Stimulated activated CD8-positive, alpha-beta memory T cell treated with anti-CD3 and anti-CD28 coated beads, Interleukin-4, amount 100 ng/mL, for 48 hours (primary cell): ENCODE measurements around the gene SLC41A1.

Experiments
- DNase-seq: peaks from one replicate; pipeline ENCODE4 v3.0.0-alpha.2; 2020

SLC41A1 gene

DNA sequence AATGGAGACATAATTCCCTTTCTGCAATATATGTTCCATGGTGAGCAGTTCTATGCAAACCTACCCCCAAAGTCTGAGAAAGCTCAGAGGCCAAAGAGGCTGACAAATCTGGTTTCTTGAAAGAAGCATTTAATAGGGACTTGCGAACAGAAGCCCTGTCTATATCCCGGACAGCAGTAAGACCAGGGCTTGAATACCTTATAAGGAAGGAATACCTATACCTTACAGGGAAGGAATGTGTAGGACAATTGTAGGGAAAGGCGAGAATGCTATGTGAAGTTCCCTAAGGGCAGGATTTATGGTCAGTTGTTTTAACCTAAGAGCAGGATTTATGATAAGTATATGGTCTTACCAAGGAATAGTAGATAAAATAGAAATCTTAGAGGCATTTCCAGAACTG is 5.0 kb upstream of the SLC41A1 start:
- no peak for DNase-seq

- DNase-seq, result no peak
These were observed 4.4 kb upstream of the SLC41A1 start for GRCh38 chr1:205817364-205817763.

DNA sequence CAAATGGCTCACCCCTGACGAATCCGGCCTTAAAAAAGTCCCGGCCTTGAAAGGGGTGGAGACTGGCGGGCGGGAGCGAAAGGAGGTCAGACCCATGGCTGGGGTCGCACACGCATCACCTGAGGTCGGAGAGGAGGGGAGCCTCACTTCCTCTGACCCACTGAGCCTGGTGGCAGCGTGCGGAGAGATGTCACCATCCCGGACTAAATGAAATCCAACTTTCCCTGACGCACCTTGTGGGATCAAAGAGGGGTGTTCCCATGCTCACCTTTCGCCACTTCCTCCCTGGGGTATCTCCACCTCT is 709 bp upstream of the SLC41A1 start:
- DNase-seq, result peak; percentile 59

- DNase-seq, result peak; percentile 43
These were observed 624 bp downstream of the SLC41A1 start for GRCh38 chr1:205812271-205812877.

DNA sequence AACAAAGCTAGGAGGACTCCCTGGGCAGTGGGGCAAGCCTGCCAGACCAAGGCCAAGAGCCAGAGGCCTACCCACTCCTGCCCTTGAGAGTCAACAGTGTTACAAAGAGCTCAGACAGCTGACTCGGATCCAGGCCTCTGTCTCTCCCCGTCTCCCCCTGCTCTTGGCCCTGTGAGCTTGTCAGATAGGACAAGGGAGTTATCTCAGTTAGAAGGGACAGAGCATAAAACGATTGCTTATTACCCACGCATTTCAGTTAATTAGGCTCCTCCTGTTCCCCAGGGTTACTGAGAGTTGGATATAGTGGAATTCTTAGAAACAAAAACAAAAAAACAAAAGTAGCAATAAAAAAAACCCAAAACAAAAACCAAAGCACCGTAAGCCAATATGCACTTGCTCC is 1.3 kb downstream of the SLC41A1 start:
- DNase-seq, result no peak

GRCh38 chr1:205810448-205811157 is 2.4 kb downstream of the SLC41A1 start:
- no peak for DNase-seq

DNA sequence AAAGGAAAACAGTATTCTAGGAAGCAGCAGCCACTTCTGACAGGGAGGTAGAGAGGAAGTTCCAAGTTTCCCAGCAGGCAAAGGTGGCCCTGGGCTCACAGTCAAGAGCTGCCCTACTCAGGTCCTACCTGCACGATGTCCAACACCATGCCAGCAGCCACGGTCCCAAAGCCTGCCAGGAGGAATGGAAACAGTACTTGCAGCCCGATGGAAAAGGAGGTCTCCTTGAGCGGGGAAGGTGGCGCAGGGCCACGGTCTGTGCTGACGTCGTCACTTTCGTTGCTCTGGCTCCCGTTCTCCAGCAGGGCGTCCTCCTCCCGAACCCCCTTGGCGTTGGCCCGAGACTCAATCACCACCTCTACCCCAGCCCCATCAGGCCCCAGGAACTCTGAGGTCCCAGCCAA is 3.1 kb downstream of the SLC41A1 start:
- DNase-seq, result no peak

GRCh38 chr1:205809469-205809868 is 3.5 kb downstream of the SLC41A1 start:
- DNase-seq, result no peak

DNA sequence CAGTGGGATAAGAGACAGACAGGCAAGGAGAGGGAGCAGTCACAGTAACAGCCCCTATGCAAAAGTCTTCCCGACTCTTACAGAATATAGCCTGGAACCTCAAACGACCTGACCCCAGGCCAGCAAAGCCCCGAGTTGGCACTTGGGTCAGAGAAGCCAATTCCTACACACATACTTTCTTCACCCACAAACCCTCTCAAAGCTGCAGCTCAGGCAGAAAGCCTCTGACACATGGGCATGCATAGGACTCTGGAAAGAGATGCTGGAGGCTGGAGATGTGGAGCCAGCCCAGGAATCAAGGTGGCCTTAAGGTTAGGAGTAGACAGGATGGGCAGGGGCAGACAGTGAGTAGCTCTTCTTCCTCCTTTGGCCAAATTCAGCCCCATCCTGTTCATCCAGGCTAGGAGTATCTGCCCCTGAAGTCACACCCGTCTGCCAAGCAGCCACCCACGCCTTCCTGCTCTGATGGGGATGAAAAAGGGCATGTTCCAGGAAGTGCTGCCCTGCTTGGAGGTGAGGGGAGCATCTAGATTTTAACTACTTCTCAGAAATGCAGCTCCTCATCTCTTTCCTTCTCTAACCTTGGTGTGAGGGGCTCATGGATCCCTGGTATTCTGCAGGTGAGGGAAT is 7.8 kb downstream of the SLC41A1 start:
- DNase-seq, result peak; percentile 72

DNA sequence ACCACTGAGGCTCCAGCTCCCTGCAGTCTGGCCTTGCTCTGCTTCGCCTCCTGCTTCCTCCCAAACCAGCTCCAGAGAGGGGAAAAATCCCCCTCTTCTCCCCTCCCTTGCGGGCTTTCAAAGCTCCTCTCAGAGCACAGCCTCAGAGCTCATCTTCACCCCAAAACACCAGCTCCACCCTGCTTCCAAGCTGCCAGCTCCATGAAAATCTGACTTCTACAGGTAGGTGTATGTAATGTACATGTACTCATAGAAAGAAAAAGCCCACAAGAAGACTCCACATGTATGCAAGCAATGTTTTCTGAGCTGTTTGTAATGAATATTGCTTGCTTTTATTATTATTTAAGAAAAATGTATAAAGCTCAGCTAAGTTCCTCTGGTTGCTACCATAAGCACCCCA is 8.4 kb downstream of the SLC41A1 start:
- DNase-seq, result no peak

GRCh38 chr1:205803986-205804385 is 9.0 kb downstream of the SLC41A1 start:
- DNase-seq, result no peak

DNA sequence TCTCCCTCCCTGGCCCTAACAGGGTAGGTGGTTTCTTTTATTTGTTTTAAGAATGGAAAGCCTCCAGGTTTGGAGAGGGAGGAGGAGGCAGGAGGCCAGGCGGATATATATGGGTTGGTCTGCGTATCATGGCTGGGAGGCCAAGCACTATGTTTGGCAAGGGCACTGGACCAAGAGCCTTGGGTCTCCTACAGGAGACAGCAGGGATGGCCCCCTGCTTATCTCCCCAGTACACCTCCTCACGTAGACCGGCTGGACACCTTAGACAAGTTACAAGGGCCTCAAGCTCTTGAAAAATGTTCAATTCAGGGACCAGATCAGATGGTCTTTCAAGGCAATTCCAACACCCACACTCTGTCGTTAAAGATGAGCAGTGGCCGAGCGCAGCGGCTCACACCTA is 10.9 kb downstream of the SLC41A1 start:
- DNase-seq, result no peak

DNA sequence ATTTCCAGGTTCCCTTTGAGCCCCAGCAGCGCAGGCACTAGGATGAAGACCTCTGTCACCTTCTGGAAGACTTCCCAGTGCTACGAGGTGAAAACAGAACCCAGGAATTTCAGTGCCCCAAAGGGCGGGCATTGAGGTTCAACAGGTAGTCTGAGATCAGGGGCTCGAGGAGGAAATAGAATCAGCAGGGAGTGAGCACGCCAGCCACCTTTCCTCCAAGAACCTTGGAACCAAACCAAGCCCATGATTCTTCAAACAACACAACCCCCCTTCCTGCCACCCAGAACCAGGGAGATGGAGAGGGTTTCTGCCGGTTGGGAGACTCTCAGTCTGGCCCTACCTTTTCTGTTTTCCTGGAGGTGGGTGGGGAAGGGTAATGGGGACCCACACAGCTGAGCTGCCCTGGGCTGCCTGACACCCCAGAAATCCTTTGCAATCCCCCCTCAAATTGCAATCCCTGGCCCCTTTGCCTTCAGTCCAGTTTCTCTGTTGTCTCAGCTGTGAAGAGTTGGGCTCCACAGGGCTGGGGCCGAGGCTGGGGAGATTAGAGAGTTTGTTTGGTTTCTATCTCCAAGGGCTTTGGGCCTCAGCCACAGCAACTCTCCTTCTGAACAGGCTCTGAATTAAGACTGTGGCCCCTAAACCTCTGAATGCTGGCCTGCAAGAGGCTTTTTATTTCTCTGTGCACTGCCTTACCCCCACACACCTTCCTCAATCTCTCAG is 11.9 kb downstream of the SLC41A1 start:
- no peak for DNase-seq

DNA sequence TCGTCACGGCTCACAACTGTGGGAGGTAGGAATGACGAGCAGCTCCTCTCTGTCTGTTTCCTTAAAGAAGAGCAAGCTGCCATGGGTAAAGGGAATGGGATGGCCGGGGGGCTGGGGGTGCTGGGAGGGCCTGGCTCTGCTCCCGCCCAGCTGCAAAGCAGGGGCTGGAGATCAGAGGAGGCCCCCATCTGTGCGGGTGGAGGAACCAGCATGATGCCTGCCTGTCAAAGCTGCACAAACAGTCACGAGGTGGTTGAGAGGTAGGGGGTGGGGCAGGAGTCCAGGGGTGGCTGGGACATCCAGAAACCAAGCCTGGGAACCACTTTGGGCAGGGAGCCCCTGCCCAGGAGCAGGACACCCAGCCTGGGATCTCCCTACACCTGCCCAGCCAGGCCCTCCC is 12.6 kb downstream of the SLC41A1 start:
- no peak for DNase-seq

DNA sequence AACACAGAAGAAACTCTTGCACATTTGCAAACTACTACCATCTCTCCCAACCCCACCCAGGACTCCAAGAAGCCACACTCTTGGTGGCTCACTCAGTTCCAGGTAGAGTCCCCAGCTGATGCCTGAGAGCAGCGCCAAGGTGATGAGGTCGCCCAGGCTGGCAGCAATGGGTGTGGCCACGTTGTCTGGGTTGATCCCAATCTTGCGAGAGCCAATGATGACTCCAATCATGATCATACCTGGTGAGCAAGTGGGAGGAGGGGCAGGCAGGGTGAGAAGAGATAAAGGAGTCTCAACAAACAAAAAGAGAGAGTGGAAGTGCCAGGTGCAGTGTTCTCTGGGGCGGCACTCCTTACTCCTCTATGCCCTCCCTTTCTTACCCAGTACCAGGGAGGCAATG is 14.4 kb downstream of the SLC41A1 start:
- DNase-seq, result no peak

DNA sequence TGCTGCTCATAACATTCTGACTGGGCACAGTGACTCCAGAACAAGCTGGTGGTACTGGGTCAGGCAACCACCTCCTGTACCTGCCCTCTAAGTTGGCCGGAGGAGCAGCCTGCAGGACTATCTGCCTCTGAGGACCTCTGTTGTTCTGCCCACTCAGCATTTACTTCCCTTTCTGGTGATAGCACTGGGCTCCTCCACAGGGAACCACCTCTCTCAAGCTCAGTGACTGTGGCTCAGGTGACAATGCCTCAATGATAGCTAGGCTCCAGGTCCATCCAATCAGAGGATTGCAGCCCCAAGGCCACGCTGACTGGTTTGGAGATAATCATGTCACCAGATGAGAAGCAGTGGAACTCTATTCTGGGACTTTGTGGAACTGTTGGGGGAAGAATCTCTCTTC is 15.8 kb downstream of the SLC41A1 start:
- no peak for DNase-seq

DNA sequence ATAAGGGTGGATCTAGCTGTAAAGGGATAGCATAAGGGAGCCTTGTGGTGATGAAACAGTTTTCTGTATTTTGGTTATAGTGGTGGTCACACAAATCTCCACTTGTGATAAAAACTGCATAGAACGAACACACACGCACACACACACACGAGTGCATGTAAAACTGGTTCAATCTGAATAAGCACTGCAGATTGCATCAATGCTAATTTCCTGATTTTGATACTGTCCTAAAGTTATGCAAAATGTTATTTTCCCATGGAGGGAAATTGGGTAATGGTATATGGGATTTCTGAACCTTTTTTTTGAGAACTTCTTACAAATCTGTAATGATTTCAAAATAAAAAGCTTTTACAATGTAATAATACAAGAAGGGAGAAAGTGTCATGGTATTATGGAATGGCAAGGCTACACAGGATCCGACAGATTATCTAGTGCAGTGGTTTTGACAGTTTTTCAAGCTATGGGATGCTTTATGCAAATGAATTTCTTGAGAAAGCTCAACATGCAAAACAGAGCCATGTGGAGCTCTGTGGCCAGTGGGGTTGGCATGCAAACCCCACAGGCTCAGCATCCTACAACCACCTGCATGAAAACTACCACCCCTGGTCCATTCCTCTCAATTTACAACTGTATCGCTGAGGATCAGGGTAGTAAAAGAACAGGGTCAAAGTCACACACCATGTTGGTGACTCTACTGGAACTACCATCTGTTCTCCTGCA is 18.8 kb downstream of the SLC41A1 start:
- DNase-seq, result no peak

- no peak for DNase-seq
These were observed 19.9 kb downstream of the SLC41A1 start for GRCh38 chr1:205792961-205793673.

GRCh38 chr1:205792481-205792881 is 20.5 kb downstream of the SLC41A1 start:
- DNase-seq, result no peak

- DNase-seq, result peak; percentile 70
These were observed 21.3 kb downstream of the SLC41A1 start for GRCh38 chr1:205791568-205792180.

GRCh38 chr1:205787287-205787916 is 25.6 kb downstream of the SLC41A1 start:
- no peak for DNase-seq

DNA sequence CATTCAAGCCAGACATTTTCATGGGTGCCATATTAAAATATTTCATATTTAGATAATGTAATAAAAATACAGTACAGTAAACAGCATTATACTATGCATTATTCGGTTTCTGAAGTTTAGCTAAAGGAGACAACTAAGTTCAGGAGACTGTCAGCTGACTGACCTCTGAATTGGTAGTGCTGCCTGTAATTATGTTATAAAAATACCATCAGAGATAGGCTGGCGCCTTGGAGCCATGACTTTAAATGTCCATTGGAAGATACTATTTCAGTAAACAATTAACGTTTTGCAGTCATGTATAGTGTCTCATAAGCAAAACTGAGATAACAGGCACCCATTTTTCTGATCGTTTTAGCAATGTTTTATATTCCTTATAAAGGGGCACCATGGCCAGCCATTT is 26.4 kb downstream of the SLC41A1 start:
- no peak for DNase-seq
